Calu3 (cell line): Measurements from ENCODE around the gene MARVELD3. TPM values are rescaled to one million over a fixed set of nuclear protein-coding genes. Genes with fewer than 3 reads are reported as not detected.

Experiments
- BruUV-seq: library from RNA; stranded (reverse); fragments of 400-500 nt; replicated peaks from 2 replicates; lab custom pipeline; 2021; lab: Mats Ljungman, UMichigan
- CTCF ChIA-PET: fragments of 300-600 bp; sonication (Branson Sonifier 250); formaldehyde crosslinking; loops from one replicate; lab custom pipeline; 2022; ENCODE audit warnings: antibody characterized with exemption; lab: Charles Lee
- DNase-seq: peaks from one replicate; pipeline ENCODE4 v3.0.0; 2022
- H3K27ac Mint-ChIP-seq: one replicate; pipeline ENCODE4 v1.8.0; 2022; ENCODE audit warnings: mixed read lengths; ENCODE audit not compliant: unreplicated experiment
- H3K27me3 Mint-ChIP-seq: one replicate; pipeline ENCODE4 v1.8.0; 2022; ENCODE audit warnings: mixed read lengths; ENCODE audit not compliant: unreplicated experiment
- H3K36me3 Mint-ChIP-seq: one replicate; pipeline ENCODE4 v1.8.0; 2022; ENCODE audit warnings: mild to moderate bottlenecking, moderate library complexity, mixed read lengths; ENCODE audit not compliant: insufficient read depth, unreplicated experiment
- H3K4me1 Mint-ChIP-seq: one replicate; pipeline ENCODE4 v1.8.0; 2022; ENCODE audit warnings: mild to moderate bottlenecking, low read depth, mixed read lengths; ENCODE audit not compliant: unreplicated experiment
- H3K4me3 Mint-ChIP-seq: one replicate; pipeline ENCODE4 v1.8.0; 2022; ENCODE audit warnings: mild to moderate bottlenecking, low read depth, moderate library complexity, mixed read lengths; ENCODE audit not compliant: unreplicated experiment
- H3K9me3 Mint-ChIP-seq: one replicate; pipeline ENCODE4 v1.8.0; 2022; ENCODE audit warnings: low read depth, mixed read lengths; ENCODE audit not compliant: unreplicated experiment
- CTCF ChIP-seq: fragments of 200-600 bp; IDR thresholded peaks from one replicate; pipeline ENCODE4 v1.8.0; 2022; ENCODE audit warnings: antibody characterized with exemption; ENCODE audit not compliant: unreplicated experiment
- intact Hi-C: fragments of 100-400 bp; cut with micrococcal nuclease; formaldehyde crosslinking; loops from one replicate; pipeline ENCODE4 v1.10.0; 2022; ENCODE audit not compliant: unreplicated experiment
- total RNA-seq: library from RNA; stranded (reverse); gene quantifications from 2 replicates; pipeline ENCODE4 v1.2.3, GENCODE V29; 2022

Gene MARVELD3
- total RNA-seq, 1 experiment from 2014 or later = 38.4 TPM

- BruUV-seq = no TSS peak
- CTCF ChIA-PET = interaction anchor here (0.6 kb wide), 1 partner anchor 1213 kb away, joined by 3 read pairs; the partner anchor contains the start of gene FCSK
- TF ChIP-seq CTCF = no peak
Observed at GRCh38 chr16:71666928-71667707, 41.1 kb downstream of the MARVELD3 start.

GRCh38 chr16:71669926-71670536 lies 44.0 kb downstream of the MARVELD3 start:
- H3K27ac Mint-ChIP-seq = no peak overlapping the region
- peaks cover 16% of the 10 kb centered on the region for H3K4me1 Mint-ChIP-seq
- no peaks in the 10 kb centered on the region for H3K27me3 Mint-ChIP-seq
- no TSS peak for BruUV-seq
- H3K9me3 Mint-ChIP-seq = no peaks in the 10 kb centered on the region
- CTCF ChIA-PET = no interaction called here
- no peak overlapping the region for H3K4me3 Mint-ChIP-seq
- H3K36me3 Mint-ChIP-seq = no peaks in the 10 kb centered on the region
- no peak for TF ChIP-seq CTCF
- intact Hi-C loops = no loop called here
- DNase-seq = no peak

More at GRCh38 chr16:71666928-71667707, 41.1 kb downstream of the MARVELD3 start:
- no peak overlapping the region for H3K4me3 Mint-ChIP-seq
- intact Hi-C loops = no loop called here
- H3K4me1 Mint-ChIP-seq = peaks cover 16% of the 10 kb centered on the region
- H3K36me3 Mint-ChIP-seq = no peaks in the 10 kb centered on the region
- H3K27me3 Mint-ChIP-seq = no peaks in the 10 kb centered on the region
- H3K9me3 Mint-ChIP-seq = no peaks in the 10 kb centered on the region
- H3K27ac Mint-ChIP-seq = no peak overlapping the region
- no peak for DNase-seq

- Mint-ChIP-seq H3K36me3 (no peaks in the 10 kb centered on the region), H3K27me3 (no peaks in the 10 kb centered on the region), H3K4me3 (no peak overlapping the region), H3K27ac (no peak overlapping the region), H3K4me1 (peaks cover 16% of the 10 kb centered on the region), H3K9me3 (no peaks in the 10 kb centered on the region)
- CTCF ChIA-PET = no interaction called here
- no TSS peak for BruUV-seq
- no peak for TF ChIP-seq CTCF
- DNase-seq = no peak
- intact Hi-C loops = no loop called here
Observed at GRCh38 chr16:71670537-71670936, 44.6 kb downstream of the MARVELD3 start.

GRCh38 chr16:71671165-71671564 lies 45.2 kb downstream of the MARVELD3 start:
- intact Hi-C loops = no loop called here
- no TSS peak for BruUV-seq
- Mint-ChIP-seq H3K9me3 (no peaks in the 10 kb centered on the region), H3K27ac (no peak overlapping the region), H3K27me3 (no peaks in the 10 kb centered on the region), H3K36me3 (no peaks in the 10 kb centered on the region), H3K4me3 (no peak overlapping the region), H3K4me1 (peaks cover 16% of the 10 kb centered on the region)
- no peak for DNase-seq
- CTCF ChIA-PET = no interaction called here
- no peak for TF ChIP-seq CTCF
